GM12878 (cell line): ENCODE results near the gene NFYA. TPM values are rescaled to one million over a fixed set of nuclear protein-coding genes. Genes with fewer than 3 reads are reported as not detected.

ENCODE experiments used
- ATAC-seq: fragments of 200-7000 bp; cut with Tn5 transposase; 3 replicates; pipeline ENCODE4 v1.9.1; 2020; ENCODE audit warnings: mild to moderate bottlenecking, moderate library complexity
- BruUV-seq: library from RNA; stranded (reverse); fragments of 400-500 nt; replicated peaks from 2 replicates; lab custom pipeline; 2021; lab: Mats Ljungman, UMichigan
- CTCF ChIA-PET: fragments of 300-600 bp; sonication (Branson Sonifier 250); formaldehyde crosslinking; extraction: SDS; loops from one replicate; lab custom pipeline; 2021; ENCODE audit warnings: inconsistent platforms; lab: Yijun Ruan, JAX
- POLR2A ChIA-PET: fragments of 350-600 bp; formaldehyde crosslinking; extraction: SDS; loops from one replicate; lab custom pipeline; 2021; ENCODE audit warnings: inconsistent platforms; lab: Charles Lee
- RAD21 ChIA-PET: fragments of 300-600 bp; sonication (Branson Sonifier 250); formaldehyde crosslinking; loops from one replicate; lab custom pipeline; 2023; ENCODE audit warnings: antibody characterized with exemption; ENCODE audit not compliant: unreplicated experiment; lab: Charles Lee
- SMC1A ChIA-PET: fragments of 300-600 bp; sonication (Branson Sonifier 250); formaldehyde crosslinking; loops from one replicate; lab custom pipeline; 2023; ENCODE audit not compliant: unreplicated experiment, uncharacterized antibody; lab: Charles Lee
- DNase-seq: peaks from one replicate; pipeline ENCODE4 v3.0.0-alpha.2; 2011; ENCODE audit warnings: low read depth, low spot score
- FAIRE-seq: peaks from 3 replicates; lab custom pipeline; 2011; peaks lifted over from hg19 to GRCh38; lab: Jason Lieb, UNC
- H2AFZ ChIP-seq: 2 replicates; pipeline ENCODE4 v1.6.0; 2011; ENCODE audit warnings: low read depth, low read length, control low read depth; ENCODE audit not compliant: control insufficient read depth
- H3K27ac ChIP-seq: 2 replicates; pipeline ENCODE4 v1.5.1; 2011; ENCODE audit warnings: control low read depth; ENCODE audit not compliant: control insufficient read depth, insufficient read depth
- H3K27me3 ChIP-seq, 2 experiments: replicated peaks in 1 of 2; 2 replicates each; pipeline versions ENCODE4 v1.6.0 to v1.6.1; 2011; ENCODE audit warnings: low read length in 1 of 2; ENCODE audit not compliant: control insufficient read depth in 2 of 2, insufficient read depth in 2 of 2
- H3K36me3 ChIP-seq, 2 experiments: 2 replicates each; pipeline ENCODE4 v1.5.1; 2011; ENCODE audit warnings: low read length in 1 of 2; ENCODE audit not compliant: control insufficient read depth in 2 of 2, insufficient read depth in 2 of 2
- H3K4me1 ChIP-seq: 2 replicates; pipeline ENCODE4 v1.6.1; 2011; ENCODE audit warnings: mild to moderate bottlenecking, low read length, moderate library complexity, mixed read lengths; ENCODE audit not compliant: control insufficient read depth, insufficient read depth
- H3K4me2 ChIP-seq: 2 replicates; pipeline ENCODE4 v1.6.0; 2011; ENCODE audit warnings: control low read depth; ENCODE audit not compliant: control insufficient read depth, insufficient read depth
- H3K4me3 ChIP-seq: fragments of 200-600 bp; sonication (generic); 2 replicates; pipeline ENCODE4 v1.5.1; 2016
- H3K79me2 ChIP-seq: 2 replicates; pipeline ENCODE4 v1.6.0; 2011; ENCODE audit warnings: low read length; ENCODE audit not compliant: control insufficient read depth, insufficient read depth
- H3K9ac ChIP-seq: 2 replicates; pipeline ENCODE4 v1.8.0; 2011; ENCODE audit warnings: low read length, control low read depth, mixed read lengths; ENCODE audit not compliant: control insufficient read depth, insufficient read depth
- H3K9me3 ChIP-seq: replicated peaks from 3 replicates; pipeline ENCODE4 v1.5.1; 2011; ENCODE audit warnings: mild to moderate bottlenecking, low read length; ENCODE audit not compliant: control insufficient read depth, insufficient read depth
- H4K20me1 ChIP-seq: 2 replicates; pipeline ENCODE4 v1.6.0; 2011; ENCODE audit not compliant: control insufficient read depth, insufficient read depth
- BCL3 ChIP-seq: IDR thresholded peaks from 2 replicates; pipeline ENCODE4 v1.6.1; 2011; ENCODE audit warnings: borderline replicate concordance, low read depth, mild to moderate bottlenecking, moderate library complexity, low read length; ENCODE audit not compliant: insufficient read depth, poor library complexity, severe bottlenecking
- BHLHE40 ChIP-seq, 2 experiments: fragments of 450-650 bp in 1 of 2; IDR thresholded peaks; 2 replicates each; pipeline ENCODE4 v1.6.1; 2011 to 2017; ENCODE audit warnings: low read depth in 2 of 2, borderline replicate concordance in 1 of 2, improper control_type of control experiment in 1 of 2, low read length in 1 of 2, mild to moderate bottlenecking in 1 of 2
- DPF2 ChIP-seq: fragments of 450-650 bp; IDR thresholded peaks from 2 replicates; pipeline ENCODE4 v1.6.1; 2017; ENCODE audit warnings: mild to moderate bottlenecking
- HCFC1 ChIP-seq: fragments of 150-350 bp; IDR thresholded peaks from 2 replicates; pipeline ENCODE4 v1.6.1; 2014; ENCODE audit warnings: low read length
- SMARCA5 ChIP-seq: fragments of 450-650 bp; IDR thresholded peaks from 2 replicates; pipeline ENCODE4 v1.6.1; 2017; ENCODE audit warnings: mild to moderate bottlenecking
- ZZZ3 ChIP-seq: IDR thresholded peaks from 2 replicates; pipeline ENCODE4 v1.6.1; 2011; ENCODE audit warnings: low read depth; ENCODE audit not compliant: control insufficient read depth, insufficient read length
- WGBS: methylation state at CpG from one replicate; pipeline ENCODE4 v1.1.6; 2016; ENCODE audit warnings: low lambda C conversion rate; ENCODE audit not compliant: insufficient replicate concordance, insufficient coverage; ENCODE audit errors: missing lambda C conversion rate; 5-methylcytosine and 5-hydroxymethylcytosine counted together
- in situ Hi-C: fragments of 300-500 bp; cut with MboI; formaldehyde crosslinking; loops from 9 replicates; pipeline ENCODE4 v1.14.3; 2018; ENCODE audit warnings: mixed read lengths
- intact Hi-C: fragments of 100-400 bp; cut with micrococcal nuclease; formaldehyde crosslinking; loops from one replicate; pipeline ENCODE4 v1.14.2; 2022; ENCODE audit not compliant: unreplicated experiment
- polyA plus RNA-seq, 11 experiments: library from polyadenylated mRNA; depleted of rRNA in 4 of 11; unstranded in 6 of 11; stranded (reverse) in 5 of 11; fragments of >200 nt; fragmentation: Nextera tagmentation in 4 of 11; fragmentation: Illumina TruSeq in 1 of 11; extraction: Ambion mirVana in 4 of 11; extraction: Trizol in 1 of 11; gene quantifications; 1 replicate in 1 of 11; 2 replicates in 10 of 11; pipeline versions ENCODE4 v1.2.1 to v1.2.3, GENCODE V29; 2011 to 2016; ENCODE audit warnings: inconsistent platforms in 2 of 11, missing spikeins in 2 of 11, low read depth in 1 of 11
- total RNA-seq, 4 experiments: library from RNA; depleted of rRNA in 3 of 4; stranded (reverse); fragments of >200 nt in 3 of 4; fragmentation: Illumina TruSeq in 1 of 4; extraction: Trizol in 1 of 4; gene quantifications; 2 replicates each; pipeline versions ENCODE4 v1.2.1 to v1.2.3, GENCODE V29; 2013 to 2021
- TF ChIP-seq, protein P1 (sequence below): fragments of 450-650 bp; formaldehyde crosslinking; IDR thresholded peaks from 2 replicates; pipeline ENCODE4 v1.5.0; 2022; ENCODE audit warnings: mild to moderate bottlenecking, missing genetic modification characterization
- TF ChIP-seq, protein P2 (sequence below): fragments of 450-650 bp; IDR thresholded peaks from 2 replicates; pipeline ENCODE4 v1.6.1; 2017; ENCODE audit warnings: mild to moderate bottlenecking, low read depth, inconsistent platforms; ENCODE audit not compliant: poor library complexity, severe bottlenecking
- TF ChIP-seq, protein P3 (sequence below): IDR thresholded peaks from 2 replicates; pipeline ENCODE4 v1.6.1; 2012; ENCODE audit warnings: low read depth, low read length, improper control_type of control experiment
- TF ChIP-seq, protein P4 (sequence below): IDR thresholded peaks from 2 replicates; pipeline ENCODE4 v1.6.1; 2011; ENCODE audit warnings: low read depth, mild to moderate bottlenecking, low read length, moderate library complexity, borderline replicate concordance; ENCODE audit errors: extremely low read depth
- TF ChIP-seq, protein P5 (sequence below): fragments of 450-650 bp; IDR thresholded peaks from 2 replicates; pipeline ENCODE4 v1.6.1; 2017; ENCODE audit warnings: low read depth, mild to moderate bottlenecking, moderate library complexity

Gene NFYA
- total and polyA plus RNA-seq, 10 of the 15 experiments (the other 5 are each of a cell fraction or from before 2014, with no cell fraction given) = 6.4 to 36.5 (median 19.1) TPM

DNA sequence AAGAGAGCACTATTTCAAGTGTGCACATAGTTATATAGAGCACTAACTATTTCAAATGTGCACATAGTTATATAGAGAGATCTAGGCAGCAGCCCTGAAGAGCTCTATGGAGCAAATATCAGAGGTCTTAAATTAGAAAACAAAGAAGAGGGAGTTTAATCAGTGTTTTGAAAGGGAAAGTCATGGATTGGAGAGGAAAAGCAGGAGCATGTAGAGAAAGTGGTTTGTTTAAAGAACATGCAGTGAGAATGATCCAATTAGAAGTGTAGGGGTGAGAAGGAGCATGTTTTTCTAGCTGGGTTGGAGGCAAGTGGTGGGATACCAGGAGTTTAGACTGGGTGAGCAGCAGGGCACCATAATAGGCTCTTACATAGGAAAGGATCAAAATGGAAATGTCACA is 64.1 kb downstream of the NFYA start (continued):
- TF ChIP-seq, protein P1, sequence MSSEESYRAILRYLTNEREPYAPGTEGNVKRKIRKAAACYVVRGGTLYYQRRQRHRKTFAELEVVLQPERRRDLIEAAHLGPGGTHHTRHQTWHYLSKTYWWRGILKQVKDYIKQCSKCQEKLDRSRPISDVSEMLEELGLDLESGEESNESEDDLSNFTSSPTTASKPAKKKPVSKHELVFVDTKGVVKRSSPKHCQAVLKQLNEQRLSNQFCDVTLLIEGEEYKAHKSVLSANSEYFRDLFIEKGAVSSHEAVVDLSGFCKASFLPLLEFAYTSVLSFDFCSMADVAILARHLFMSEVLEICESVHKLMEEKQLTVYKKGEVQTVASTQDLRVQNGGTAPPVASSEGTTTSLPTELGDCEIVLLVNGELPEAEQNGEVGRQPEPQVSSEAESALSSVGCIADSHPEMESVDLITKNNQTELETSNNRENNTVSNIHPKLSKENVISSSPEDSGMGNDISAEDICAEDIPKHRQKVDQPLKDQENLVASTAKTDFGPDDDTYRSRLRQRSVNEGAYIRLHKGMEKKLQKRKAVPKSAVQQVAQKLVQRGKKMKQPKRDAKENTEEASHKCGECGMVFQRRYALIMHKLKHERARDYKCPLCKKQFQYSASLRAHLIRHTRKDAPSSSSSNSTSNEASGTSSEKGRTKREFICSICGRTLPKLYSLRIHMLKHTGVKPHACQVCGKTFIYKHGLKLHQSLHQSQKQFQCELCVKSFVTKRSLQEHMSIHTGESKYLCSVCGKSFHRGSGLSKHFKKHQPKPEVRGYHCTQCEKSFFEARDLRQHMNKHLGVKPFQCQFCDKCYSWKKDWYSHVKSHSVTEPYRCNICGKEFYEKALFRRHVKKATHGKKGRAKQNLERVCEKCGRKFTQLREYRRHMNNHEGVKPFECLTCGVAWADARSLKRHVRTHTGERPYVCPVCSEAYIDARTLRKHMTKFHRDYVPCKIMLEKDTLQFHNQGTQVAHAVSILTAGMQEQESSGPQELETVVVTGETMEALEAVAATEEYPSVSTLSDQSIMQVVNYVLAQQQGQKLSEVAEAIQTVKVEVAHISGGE (CRISPR knock-in tag) = no peak

DNA sequence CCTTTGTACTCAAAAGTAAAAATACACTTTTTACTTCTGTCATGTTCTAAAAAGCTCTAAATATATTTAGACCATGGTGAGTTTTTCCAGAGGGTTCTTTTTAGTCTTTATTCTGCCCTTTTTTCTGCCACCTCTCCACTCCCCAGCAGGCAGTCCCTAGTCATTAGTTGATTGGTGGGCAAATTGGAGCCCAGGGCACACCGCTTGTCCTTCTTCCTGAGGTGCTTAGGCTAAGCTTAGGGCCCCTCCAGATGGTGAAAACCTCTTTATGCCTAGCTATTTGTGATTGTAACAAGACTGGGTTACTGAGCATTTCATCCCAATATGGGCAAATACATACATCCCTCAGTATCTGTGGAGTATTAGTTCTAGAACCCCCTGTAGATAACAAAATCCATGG is 75.1 kb downstream of the NFYA start:
- intact Hi-C loops (no loop called here), in situ Hi-C loops (no loop called here)
- no peaks in the 10 kb centered on the region; a peak in 1 of 4 replicates for H3K27me3 ChIP-seq
- H3K36me3 ChIP-seq = no peaks in the 10 kb centered on the region
- 90% methylated on average over 1 of the region's 1 CpG for WGBS
- DNase-seq = no peak
- SMC1A ChIA-PET = interaction anchor here (1.2 kb wide), 1 partner anchor 34 kb away, joined by 4 read pairs; no protein-coding TSS in a partner anchor
- no peak overlapping the region for H2AFZ ChIP-seq
- POLR2A ChIA-PET = no interaction called here
- CTCF ChIA-PET = no interaction called here
- no peak overlapping the region for H3K4me3 ChIP-seq
- ATAC-seq = no peak
- no peak overlapping the region for H3K4me2 ChIP-seq
- H4K20me1 ChIP-seq = no peaks in the 10 kb centered on the region
- no peaks in the 10 kb centered on the region for H3K9me3 ChIP-seq
- H3K4me1 ChIP-seq = no peaks in the 10 kb centered on the region
- RAD21 ChIA-PET = no interaction called here
- H3K79me2 ChIP-seq = no peaks in the 10 kb centered on the region
- no peak for FAIRE-seq
- H3K9ac ChIP-seq = no peak overlapping the region
- no peak overlapping the region for H3K27ac ChIP-seq
- no TSS peak for BruUV-seq
- TF ChIP-seq, protein P2, sequence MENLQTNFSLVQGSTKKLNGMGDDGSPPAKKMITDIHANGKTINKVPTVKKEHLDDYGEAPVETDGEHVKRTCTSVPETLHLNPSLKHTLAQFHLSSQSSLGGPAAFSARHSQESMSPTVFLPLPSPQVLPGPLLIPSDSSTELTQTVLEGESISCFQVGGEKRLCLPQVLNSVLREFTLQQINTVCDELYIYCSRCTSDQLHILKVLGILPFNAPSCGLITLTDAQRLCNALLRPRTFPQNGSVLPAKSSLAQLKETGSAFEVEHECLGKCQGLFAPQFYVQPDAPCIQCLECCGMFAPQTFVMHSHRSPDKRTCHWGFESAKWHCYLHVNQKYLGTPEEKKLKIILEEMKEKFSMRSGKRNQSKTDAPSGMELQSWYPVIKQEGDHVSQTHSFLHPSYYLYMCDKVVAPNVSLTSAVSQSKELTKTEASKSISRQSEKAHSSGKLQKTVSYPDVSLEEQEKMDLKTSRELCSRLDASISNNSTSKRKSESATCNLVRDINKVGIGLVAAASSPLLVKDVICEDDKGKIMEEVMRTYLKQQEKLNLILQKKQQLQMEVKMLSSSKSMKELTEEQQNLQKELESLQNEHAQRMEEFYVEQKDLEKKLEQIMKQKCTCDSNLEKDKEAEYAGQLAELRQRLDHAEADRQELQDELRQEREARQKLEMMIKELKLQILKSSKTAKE = no peak
- TF ChIP-seq, protein P3, sequence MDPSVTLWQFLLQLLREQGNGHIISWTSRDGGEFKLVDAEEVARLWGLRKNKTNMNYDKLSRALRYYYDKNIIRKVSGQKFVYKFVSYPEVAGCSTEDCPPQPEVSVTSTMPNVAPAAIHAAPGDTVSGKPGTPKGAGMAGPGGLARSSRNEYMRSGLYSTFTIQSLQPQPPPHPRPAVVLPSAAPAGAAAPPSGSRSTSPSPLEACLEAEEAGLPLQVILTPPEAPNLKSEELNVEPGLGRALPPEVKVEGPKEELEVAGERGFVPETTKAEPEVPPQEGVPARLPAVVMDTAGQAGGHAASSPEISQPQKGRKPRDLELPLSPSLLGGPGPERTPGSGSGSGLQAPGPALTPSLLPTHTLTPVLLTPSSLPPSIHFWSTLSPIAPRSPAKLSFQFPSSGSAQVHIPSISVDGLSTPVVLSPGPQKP = no peak
- TF ChIP-seq BCL3 (no peak), HCFC1 (no peak), DPF2 (no peak), ZZZ3 (no peak), SMARCA5 (no peak), BHLHE40 (IDR thresholded peaks at IDR 0.05; ENCODE audit: borderline replicate concordance in 1 of 2, low read depth in 2 of 2, low read length in 1 of 2) (no peak)
- TF ChIP-seq, protein P4, sequence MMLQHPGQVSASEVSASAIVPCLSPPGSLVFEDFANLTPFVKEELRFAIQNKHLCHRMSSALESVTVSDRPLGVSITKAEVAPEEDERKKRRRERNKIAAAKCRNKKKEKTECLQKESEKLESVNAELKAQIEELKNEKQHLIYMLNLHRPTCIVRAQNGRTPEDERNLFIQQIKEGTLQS = no peak
- TF ChIP-seq, protein P5, sequence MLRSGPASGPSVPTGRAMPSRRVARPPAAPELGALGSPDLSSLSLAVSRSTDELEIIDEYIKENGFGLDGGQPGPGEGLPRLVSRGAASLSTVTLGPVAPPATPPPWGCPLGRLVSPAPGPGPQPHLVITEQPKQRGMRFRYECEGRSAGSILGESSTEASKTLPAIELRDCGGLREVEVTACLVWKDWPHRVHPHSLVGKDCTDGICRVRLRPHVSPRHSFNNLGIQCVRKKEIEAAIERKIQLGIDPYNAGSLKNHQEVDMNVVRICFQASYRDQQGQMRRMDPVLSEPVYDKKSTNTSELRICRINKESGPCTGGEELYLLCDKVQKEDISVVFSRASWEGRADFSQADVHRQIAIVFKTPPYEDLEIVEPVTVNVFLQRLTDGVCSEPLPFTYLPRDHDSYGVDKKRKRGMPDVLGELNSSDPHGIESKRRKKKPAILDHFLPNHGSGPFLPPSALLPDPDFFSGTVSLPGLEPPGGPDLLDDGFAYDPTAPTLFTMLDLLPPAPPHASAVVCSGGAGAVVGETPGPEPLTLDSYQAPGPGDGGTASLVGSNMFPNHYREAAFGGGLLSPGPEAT = no peak
